ENCODE data around the gene ARL8A. TPM values are rescaled to one million over a fixed set of nuclear protein-coding genes. Genes with fewer than 3 reads are reported as not detected.

Gene ARL8A
- total and polyA plus RNA-seq, 4 donors: 8.4 to 25.7 (median 20.2) TPM

DNA sequence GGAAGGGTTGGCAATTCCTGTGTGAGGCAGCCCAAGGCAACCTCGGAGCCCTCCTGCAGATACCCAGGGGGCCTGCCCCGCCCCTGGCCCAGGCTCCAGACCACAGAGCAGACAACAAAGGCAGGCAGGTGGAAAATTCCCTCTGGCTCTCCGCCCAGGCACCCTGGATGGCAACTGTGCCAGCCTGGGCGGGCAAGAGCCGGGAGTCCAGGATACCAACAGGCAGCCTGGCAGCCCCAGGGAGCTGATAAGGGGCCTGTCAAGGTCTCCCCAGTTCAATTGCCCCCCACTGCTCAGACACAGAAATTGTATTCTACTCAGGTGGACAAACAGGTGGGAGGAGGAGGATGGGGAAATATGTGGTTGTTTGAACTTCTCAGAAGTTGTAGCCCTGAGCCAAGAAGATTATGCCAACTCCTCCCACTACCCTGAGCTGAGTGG lies 37.2 kb downstream of the ARL8A start:
- Histone ChIP-seq H3K4me3 (ENCODE audit: low read depth in 1 of 3, low read length in 3 of 3) (no peak overlapping the region), H3K9me3 (ENCODE audit: control insufficient read depth in 4 of 4, low read length in 3 of 4) (no peaks in the 10 kb centered on the region), H3K4me1 (ENCODE audit: control insufficient read depth in 4 of 4, insufficient read depth in 4 of 4, low read length in 3 of 4) (peaks cover 14 to 26% (median 17%) of the 10 kb centered on the region in 4 donors), H3K9ac (ENCODE audit: low read depth in 1 of 2, low read length in 2 of 2) (peak overlapping the region in 1 of 2 donors; percentile 15), H3K27ac (ENCODE audit: low read depth in 1 of 2, low read length in 2 of 2) (peak overlapping the region; percentile 69 to 88), H3K27me3 (ENCODE audit: control insufficient read depth in 4 of 4, insufficient read depth in 4 of 4, low read length in 3 of 4) (no peaks in the 10 kb centered on the region), H3K36me3 (ENCODE audit: control insufficient read depth in 4 of 4, insufficient read depth in 3 of 4, low read depth in 1 of 4, low read length in 3 of 4) (no peaks in the 10 kb centered on the region)
- no peak for DNase-seq (ENCODE audit: low spot score)
- TF ChIP-seq SP1 (IDR thresholded peaks at IDR 0.05): peak; percentile 58
- TF ChIP-seq RAD21 (IDR thresholded peaks at IDR 0.05): peak; percentile 37 to 44
- TF ChIP-seq, protein P1, sequence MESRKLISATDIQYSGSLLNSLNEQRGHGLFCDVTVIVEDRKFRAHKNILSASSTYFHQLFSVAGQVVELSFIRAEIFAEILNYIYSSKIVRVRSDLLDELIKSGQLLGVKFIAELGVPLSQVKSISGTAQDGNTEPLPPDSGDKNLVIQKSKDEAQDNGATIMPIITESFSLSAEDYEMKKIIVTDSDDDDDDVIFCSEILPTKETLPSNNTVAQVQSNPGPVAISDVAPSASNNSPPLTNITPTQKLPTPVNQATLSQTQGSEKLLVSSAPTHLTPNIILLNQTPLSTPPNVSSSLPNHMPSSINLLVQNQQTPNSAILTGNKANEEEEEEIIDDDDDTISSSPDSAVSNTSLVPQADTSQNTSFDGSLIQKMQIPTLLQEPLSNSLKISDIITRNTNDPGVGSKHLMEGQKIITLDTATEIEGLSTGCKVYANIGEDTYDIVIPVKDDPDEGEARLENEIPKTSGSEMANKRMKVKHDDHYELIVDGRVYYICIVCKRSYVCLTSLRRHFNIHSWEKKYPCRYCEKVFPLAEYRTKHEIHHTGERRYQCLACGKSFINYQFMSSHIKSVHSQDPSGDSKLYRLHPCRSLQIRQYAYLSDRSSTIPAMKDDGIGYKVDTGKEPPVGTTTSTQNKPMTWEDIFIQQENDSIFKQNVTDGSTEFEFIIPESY (IDR thresholded peaks at IDR 0.05): no peak
- TF ChIP-seq, protein P2, sequence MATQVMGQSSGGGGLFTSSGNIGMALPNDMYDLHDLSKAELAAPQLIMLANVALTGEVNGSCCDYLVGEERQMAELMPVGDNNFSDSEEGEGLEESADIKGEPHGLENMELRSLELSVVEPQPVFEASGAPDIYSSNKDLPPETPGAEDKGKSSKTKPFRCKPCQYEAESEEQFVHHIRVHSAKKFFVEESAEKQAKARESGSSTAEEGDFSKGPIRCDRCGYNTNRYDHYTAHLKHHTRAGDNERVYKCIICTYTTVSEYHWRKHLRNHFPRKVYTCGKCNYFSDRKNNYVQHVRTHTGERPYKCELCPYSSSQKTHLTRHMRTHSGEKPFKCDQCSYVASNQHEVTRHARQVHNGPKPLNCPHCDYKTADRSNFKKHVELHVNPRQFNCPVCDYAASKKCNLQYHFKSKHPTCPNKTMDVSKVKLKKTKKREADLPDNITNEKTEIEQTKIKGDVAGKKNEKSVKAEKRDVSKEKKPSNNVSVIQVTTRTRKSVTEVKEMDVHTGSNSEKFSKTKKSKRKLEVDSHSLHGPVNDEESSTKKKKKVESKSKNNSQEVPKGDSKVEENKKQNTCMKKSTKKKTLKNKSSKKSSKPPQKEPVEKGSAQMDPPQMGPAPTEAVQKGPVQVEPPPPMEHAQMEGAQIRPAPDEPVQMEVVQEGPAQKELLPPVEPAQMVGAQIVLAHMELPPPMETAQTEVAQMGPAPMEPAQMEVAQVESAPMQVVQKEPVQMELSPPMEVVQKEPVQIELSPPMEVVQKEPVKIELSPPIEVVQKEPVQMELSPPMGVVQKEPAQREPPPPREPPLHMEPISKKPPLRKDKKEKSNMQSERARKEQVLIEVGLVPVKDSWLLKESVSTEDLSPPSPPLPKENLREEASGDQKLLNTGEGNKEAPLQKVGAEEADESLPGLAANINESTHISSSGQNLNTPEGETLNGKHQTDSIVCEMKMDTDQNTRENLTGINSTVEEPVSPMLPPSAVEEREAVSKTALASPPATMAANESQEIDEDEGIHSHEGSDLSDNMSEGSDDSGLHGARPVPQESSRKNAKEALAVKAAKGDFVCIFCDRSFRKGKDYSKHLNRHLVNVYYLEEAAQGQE (IDR thresholded peaks at IDR 0.05): no peak
- TF ChIP-seq FOXA2 (IDR thresholded peaks at IDR 0.05): no peak
- TF ChIP-seq NR2F2 (IDR thresholded peaks at IDR 0.05): peak; percentile 26
- TF ChIP-seq HNF4G (IDR thresholded peaks at IDR 0.05): no peak
- peak; percentile 48 for TF ChIP-seq YY1 (IDR thresholded peaks at IDR 0.05)
- TF ChIP-seq RXRA (IDR thresholded peaks at IDR 0.05): peak; percentile 25 to 74
- peak; percentile 47 to 60 for TF ChIP-seq HNF4A (conservative IDR thresholded peaks at IDR 0.05)
- TF ChIP-seq, protein P3, sequence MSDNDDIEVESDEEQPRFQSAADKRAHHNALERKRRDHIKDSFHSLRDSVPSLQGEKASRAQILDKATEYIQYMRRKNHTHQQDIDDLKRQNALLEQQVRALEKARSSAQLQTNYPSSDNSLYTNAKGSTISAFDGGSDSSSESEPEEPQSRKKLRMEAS (IDR thresholded peaks at IDR 0.05): no peak
- no peak for TF ChIP-seq GABPA (IDR thresholded peaks at IDR 0.05 in 1 of 2, conservative IDR thresholded peaks at IDR 0.05 in 1 of 2)
- TF ChIP-seq FOXA1 (IDR thresholded peaks at IDR 0.05): no peak
- TF ChIP-seq EGR1 (IDR thresholded peaks at IDR 0.05; ENCODE audit: low read depth in 2 of 2): no peak
- no peak for TF ChIP-seq TAF1 (conservative IDR thresholded peaks at IDR 0.05)
- TF ChIP-seq ATF3 (IDR thresholded peaks at IDR 0.05): no peak
- TF ChIP-seq, protein P4, sequence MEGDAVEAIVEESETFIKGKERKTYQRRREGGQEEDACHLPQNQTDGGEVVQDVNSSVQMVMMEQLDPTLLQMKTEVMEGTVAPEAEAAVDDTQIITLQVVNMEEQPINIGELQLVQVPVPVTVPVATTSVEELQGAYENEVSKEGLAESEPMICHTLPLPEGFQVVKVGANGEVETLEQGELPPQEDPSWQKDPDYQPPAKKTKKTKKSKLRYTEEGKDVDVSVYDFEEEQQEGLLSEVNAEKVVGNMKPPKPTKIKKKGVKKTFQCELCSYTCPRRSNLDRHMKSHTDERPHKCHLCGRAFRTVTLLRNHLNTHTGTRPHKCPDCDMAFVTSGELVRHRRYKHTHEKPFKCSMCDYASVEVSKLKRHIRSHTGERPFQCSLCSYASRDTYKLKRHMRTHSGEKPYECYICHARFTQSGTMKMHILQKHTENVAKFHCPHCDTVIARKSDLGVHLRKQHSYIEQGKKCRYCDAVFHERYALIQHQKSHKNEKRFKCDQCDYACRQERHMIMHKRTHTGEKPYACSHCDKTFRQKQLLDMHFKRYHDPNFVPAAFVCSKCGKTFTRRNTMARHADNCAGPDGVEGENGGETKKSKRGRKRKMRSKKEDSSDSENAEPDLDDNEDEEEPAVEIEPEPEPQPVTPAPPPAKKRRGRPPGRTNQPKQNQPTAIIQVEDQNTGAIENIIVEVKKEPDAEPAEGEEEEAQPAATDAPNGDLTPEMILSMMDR (IDR thresholded peaks at IDR 0.05; ENCODE audit: low read depth, low read length, missing input control): no peak
- no peak for TF ChIP-seq JUND (IDR thresholded peaks at IDR 0.05)
- 32% methylated on average over 5 of the region's 5 CpGs for WGBS
